NT2/D1 (cell line): Measurements from ENCODE around the gene DENND6A.

Experiments used
- YY1 ChIP-seq: IDR thresholded peaks from 2 replicates; pipeline ENCODE4 v1.6.1; 2011; ENCODE audit not compliant: insufficient read length, insufficient read depth
- ZNF274 ChIP-seq: IDR thresholded peaks from 2 replicates; pipeline ENCODE4 v1.6.1; 2011; ENCODE audit warnings: mild to moderate bottlenecking, low read depth, low read length

GRCh38 chr3:57627976-57628375 lies 64.9 kb downstream of the DENND6A start:
- TF ChIP-seq ZNF274, result no peak
- no peak for TF ChIP-seq YY1
